Measurements from ENCODE around the gene PSME3.
"Not testable (repeated sequence)": the region's sequence is repeated elsewhere in the genome, so short reads cannot be mapped to it uniquely, and the experiment has no call there.

PSME3 gene

DNA sequence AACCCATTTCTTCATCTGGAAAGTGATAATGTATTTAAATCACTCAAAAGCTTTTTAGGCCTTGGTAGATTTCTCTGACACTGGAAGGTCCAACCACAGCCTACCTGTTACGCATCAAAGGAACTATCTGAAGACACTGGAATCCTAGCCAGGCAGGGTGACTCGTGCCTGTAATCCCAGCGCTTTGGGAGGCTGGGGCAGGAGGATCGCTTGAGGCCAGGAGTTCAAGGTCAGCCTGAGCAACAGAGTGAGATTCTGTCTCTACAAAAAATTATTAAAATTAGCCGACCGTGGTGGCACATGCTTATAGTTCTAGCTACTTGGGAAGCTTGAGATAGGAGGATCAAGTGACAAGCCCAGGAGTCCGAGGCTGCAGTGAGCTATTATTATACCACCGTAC, 49.0 kb downstream of the PSME3 start:
- H3K27me3 ChIP-seq (ENCODE audit: control insufficient read depth in 5 of 5, insufficient read depth in 4 of 5, low read length in 5 of 5), result no peaks in the 10 kb centered on the region
- H3K36me3 ChIP-seq (ENCODE audit: control insufficient read depth in 5 of 5, insufficient read depth in 5 of 5, low read length in 5 of 5), result peaks cover 0 to 3% (median 2%) of the 10 kb centered on the region in 5 donors
- H3K9me3 ChIP-seq (ENCODE audit: control insufficient read depth in 5 of 5, low read length in 5 of 5), result no peaks in the 10 kb centered on the region
- H3K4me1 ChIP-seq (ENCODE audit: control insufficient read depth in 5 of 5, insufficient read depth in 5 of 5, low read length in 5 of 5), result peaks cover 2 to 32% (median 21%) of the 10 kb centered on the region in 5 donors
- no peak overlapping the region for H3K9ac ChIP-seq (ENCODE audit: low read length in 5 of 5)
- no peak overlapping the region for H3K27ac ChIP-seq (ENCODE audit: low read depth, low read length)
- no peak overlapping the region for H3K4me3 ChIP-seq (ENCODE audit: low read depth in 1 of 5, low read length in 5 of 5)

GRCh38 chr17:42883802-42884558, 50.8 kb downstream of the PSME3 start:
- no peaks in the 10 kb centered on the region for H3K36me3 ChIP-seq (ENCODE audit: control insufficient read depth in 5 of 5, insufficient read depth in 5 of 5, low read length in 5 of 5)
- no peaks in the 10 kb centered on the region for H3K9me3 ChIP-seq (ENCODE audit: control insufficient read depth in 5 of 5, low read length in 5 of 5)
- peaks cover 2 to 38% (median 32%) of the 10 kb centered on the region in 5 donors for H3K4me1 ChIP-seq (ENCODE audit: control insufficient read depth in 5 of 5, insufficient read depth in 5 of 5, low read length in 5 of 5)
- H3K27me3 ChIP-seq (ENCODE audit: control insufficient read depth in 5 of 5, insufficient read depth in 4 of 5, low read length in 5 of 5), result no peaks in the 10 kb centered on the region
- no peak overlapping the region for H3K27ac ChIP-seq (ENCODE audit: low read depth, low read length)
- no peak overlapping the region for H3K9ac ChIP-seq (ENCODE audit: low read length in 5 of 5)
- H3K4me3 ChIP-seq (ENCODE audit: low read depth in 1 of 5, low read length in 5 of 5), result no peak overlapping the region

DNA sequence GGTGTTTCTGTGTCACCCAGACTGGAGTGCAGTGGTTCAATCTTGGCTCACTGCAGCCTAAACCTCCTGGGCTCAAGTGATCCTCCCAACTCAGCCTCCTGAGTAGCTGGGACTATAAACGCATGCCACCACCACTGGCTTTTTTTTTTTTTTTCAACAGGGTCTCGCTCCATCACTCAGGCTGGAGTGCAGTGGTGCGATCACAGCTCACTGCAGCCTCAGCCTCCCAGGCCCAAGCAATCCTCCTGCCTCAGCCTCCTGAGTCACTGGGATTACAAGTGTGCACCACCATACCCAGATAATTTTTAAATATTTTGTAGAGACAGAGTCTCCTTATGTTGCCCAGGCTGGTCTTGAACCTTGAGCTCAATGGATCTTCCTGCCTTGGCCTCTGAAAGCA, 52.6 kb downstream of the PSME3 start:
- not testable (repeated sequence) for H3K9ac ChIP-seq (ENCODE audit: low read length in 5 of 5)

GRCh38 chr17:42886283-42887176, 53.3 kb downstream of the PSME3 start:
- Histone ChIP-seq H3K4me1 (ENCODE audit: control insufficient read depth in 5 of 5, insufficient read depth in 5 of 5, low read length in 5 of 5) (peaks cover 2 to 34% (median 32%) of the 10 kb centered on the region in 5 donors), H3K9ac (ENCODE audit: low read length in 5 of 5) (no peak overlapping the region), H3K27me3 (ENCODE audit: control insufficient read depth in 5 of 5, insufficient read depth in 4 of 5, low read length in 5 of 5) (no peaks in the 10 kb centered on the region), H3K4me3 (ENCODE audit: low read depth in 1 of 5, low read length in 5 of 5) (peak overlapping the region in 1 of 5 donors; percentile 20), H3K9me3 (ENCODE audit: control insufficient read depth in 5 of 5, low read length in 5 of 5) (no peaks in the 10 kb centered on the region), H3K27ac (ENCODE audit: low read depth, low read length) (peak overlapping the region; percentile 24), H3K36me3 (ENCODE audit: control insufficient read depth in 5 of 5, insufficient read depth in 5 of 5, low read length in 5 of 5) (no peaks in the 10 kb centered on the region)

More for the DNA sequence above, 52.6 kb downstream of the PSME3 start:
- H3K4me3 ChIP-seq (ENCODE audit: low read depth in 1 of 5, low read length in 5 of 5), result peak overlapping the region in 1 of 5 donors; percentile 20
- not testable (repeated sequence) for H3K36me3 ChIP-seq (ENCODE audit: control insufficient read depth in 5 of 5, insufficient read depth in 5 of 5, low read length in 5 of 5); H3K27me3 ChIP-seq (ENCODE audit: control insufficient read depth in 5 of 5, insufficient read depth in 4 of 5, low read length in 5 of 5); H3K9me3 ChIP-seq (ENCODE audit: control insufficient read depth in 5 of 5, low read length in 5 of 5)
- peak overlapping the region; percentile 24 for H3K27ac ChIP-seq (ENCODE audit: low read depth, low read length)
- peaks cover 2 to 30% (median 28%) of the 10 kb centered on the region in 5 donors for H3K4me1 ChIP-seq (ENCODE audit: control insufficient read depth in 5 of 5, insufficient read depth in 5 of 5, low read length in 5 of 5)

DNA sequence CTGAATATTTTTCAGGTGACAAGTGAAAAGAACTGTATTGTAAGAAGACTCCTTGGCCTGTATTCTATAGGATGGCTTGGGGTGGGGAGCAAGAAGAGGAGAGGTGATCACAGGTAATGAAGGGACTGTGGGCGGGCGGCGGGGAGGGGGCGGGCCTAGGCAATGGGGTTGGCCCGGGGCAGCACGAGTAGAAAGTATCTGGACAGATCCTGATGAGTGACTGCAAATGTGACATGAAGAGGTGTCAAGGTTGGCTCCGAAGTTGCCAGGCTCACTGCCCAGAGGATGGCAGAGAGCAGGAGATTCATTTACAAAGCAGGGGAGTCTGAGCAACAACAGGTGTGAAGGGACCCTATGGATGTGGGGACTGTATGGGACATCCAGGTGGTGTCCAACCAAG, 56.6 kb downstream of the PSME3 start:
- no peak overlapping the region for H3K4me3 ChIP-seq (ENCODE audit: low read depth in 1 of 5, low read length in 5 of 5)
- H3K4me1 ChIP-seq (ENCODE audit: control insufficient read depth in 5 of 5, insufficient read depth in 5 of 5, low read length in 5 of 5), result peaks cover 8 to 63% (median 55%) of the 10 kb centered on the region in 5 donors
- no peak overlapping the region for H3K27ac ChIP-seq (ENCODE audit: low read depth, low read length)

GRCh38 chr17:42891539-42892152, 58.4 kb downstream of the PSME3 start:
- Histone ChIP-seq H3K4me1 (ENCODE audit: control insufficient read depth in 5 of 5, insufficient read depth in 5 of 5, low read length in 5 of 5) (peaks cover 6 to 58% (median 53%) of the 10 kb centered on the region in 5 donors), H3K27ac (ENCODE audit: low read depth, low read length) (peak overlapping the region; percentile 89), H3K27me3 (ENCODE audit: control insufficient read depth in 5 of 5, insufficient read depth in 4 of 5, low read length in 5 of 5) (no peaks in the 10 kb centered on the region), H3K36me3 (ENCODE audit: control insufficient read depth in 5 of 5, insufficient read depth in 5 of 5, low read length in 5 of 5) (no peaks in the 10 kb centered on the region), H3K9me3 (ENCODE audit: control insufficient read depth in 5 of 5, low read length in 5 of 5) (no peaks in the 10 kb centered on the region), H3K4me3 (ENCODE audit: low read depth in 1 of 5, low read length in 5 of 5) (no peak overlapping the region), H3K9ac (ENCODE audit: low read length in 5 of 5) (peak overlapping the region in 4 of 5 donors; percentile 38 to 79 (median 66))

More for the DNA sequence above, 56.6 kb downstream of the PSME3 start:
- H3K27me3 ChIP-seq (ENCODE audit: control insufficient read depth in 5 of 5, insufficient read depth in 4 of 5, low read length in 5 of 5), result no peaks in the 10 kb centered on the region
- H3K36me3 ChIP-seq (ENCODE audit: control insufficient read depth in 5 of 5, insufficient read depth in 5 of 5, low read length in 5 of 5), result no peaks in the 10 kb centered on the region
- H3K9ac ChIP-seq (ENCODE audit: low read length in 5 of 5), result no peak overlapping the region
- no peaks in the 10 kb centered on the region for H3K9me3 ChIP-seq (ENCODE audit: control insufficient read depth in 5 of 5, low read length in 5 of 5)

- peak overlapping the region in 2 of 5 donors; percentile 28 to 35 for H3K9ac ChIP-seq (ENCODE audit: low read length in 5 of 5)
- peak overlapping the region in 3 of 5 donors; percentile 4 to 43 (median 7) for H3K4me3 ChIP-seq (ENCODE audit: low read depth in 1 of 5, low read length in 5 of 5)
- no peaks in the 10 kb centered on the region for H3K27me3 ChIP-seq (ENCODE audit: control insufficient read depth in 5 of 5, insufficient read depth in 4 of 5, low read length in 5 of 5)
- H3K27ac ChIP-seq (ENCODE audit: low read depth, low read length), result peak overlapping the region; percentile 59
- H3K4me1 ChIP-seq (ENCODE audit: control insufficient read depth in 5 of 5, insufficient read depth in 5 of 5, low read length in 5 of 5), result peaks cover 6 to 47% (median 41%) of the 10 kb centered on the region in 5 donors
- no peaks in the 10 kb centered on the region for H3K36me3 ChIP-seq (ENCODE audit: control insufficient read depth in 5 of 5, insufficient read depth in 5 of 5, low read length in 5 of 5)
- no peaks in the 10 kb centered on the region for H3K9me3 ChIP-seq (ENCODE audit: control insufficient read depth in 5 of 5, low read length in 5 of 5)
Measured at GRCh38 chr17:42893359-42893758, 60.2 kb downstream of the PSME3 start.

Measured in subcutaneous abdominal adipose tissue (tissue), 5 donors.